ENCODE results near the gene ZSWIM6.

Gene ZSWIM6

GRCh38 chr5:61575103-61575502 is 243.0 kb downstream of the ZSWIM6 start:
- no peak for DNase-seq (ENCODE audit: low spot score)
- no peak overlapping the region for H3K4me3 ChIP-seq
- TF ChIP-seq CTCF (IDR thresholded peaks at IDR 0.05) = no peak
- H3K27ac ChIP-seq = no peak overlapping the region

GRCh38 chr5:61575581-61575980 is 243.5 kb downstream of the ZSWIM6 start:
- Histone ChIP-seq H3K27ac (no peak overlapping the region), H3K4me3 (no peak overlapping the region)
- no peak for DNase-seq (ENCODE audit: low spot score)
- TF ChIP-seq CTCF (IDR thresholded peaks at IDR 0.05) = no peak

GRCh38 chr5:61576556-61576955 is 244.5 kb downstream of the ZSWIM6 start:
- DNase-seq (ENCODE audit: low spot score) = no peak
- TF ChIP-seq CTCF (IDR thresholded peaks at IDR 0.05) = no peak
- no peak overlapping the region for H3K4me3 ChIP-seq
- no peak overlapping the region for H3K27ac ChIP-seq

GRCh38 chr5:61578858-61579503 is 246.9 kb downstream of the ZSWIM6 start:
- no peak overlapping the region for H3K4me3 ChIP-seq
- no peak overlapping the region for H3K27ac ChIP-seq
- no peak for TF ChIP-seq CTCF (IDR thresholded peaks at IDR 0.05)
- no peak for DNase-seq (ENCODE audit: low spot score)

- no peak overlapping the region for H3K4me3 ChIP-seq
- no peak for DNase-seq (ENCODE audit: low spot score)
- TF ChIP-seq CTCF (IDR thresholded peaks at IDR 0.05) = no peak
- H3K27ac ChIP-seq = no peak overlapping the region
Observed at GRCh38 chr5:61582205-61582820, 250.3 kb downstream of the ZSWIM6 start.

GRCh38 chr5:61582887-61583286 is 250.8 kb downstream of the ZSWIM6 start:
- Histone ChIP-seq H3K27ac (no peak overlapping the region), H3K4me3 (no peak overlapping the region)
- no peak for TF ChIP-seq CTCF (IDR thresholded peaks at IDR 0.05)
- DNase-seq (ENCODE audit: low spot score) = no peak
